HEK293 (cell line): ENCODE results near the gene PIK3R4.

Source experiments
- CTCF ChIA-PET: fragments of 350-600 bp; formaldehyde crosslinking; extraction: SDS; loops from one replicate; lab custom pipeline; 2021; ENCODE audit warnings: antibody characterized with exemption; lab: Yijun Ruan, JAX
- POLR2A ChIA-PET: fragments of 300-600 bp; formaldehyde crosslinking; extraction: SDS; loops from one replicate; lab custom pipeline; 2020; ENCODE audit warnings: antibody characterized with exemption, inconsistent platforms; lab: Yijun Ruan, JAX
- H3K27ac ChIP-seq: fragments of 200-500 bp; sonication (Bioruptor generic); 2 replicates; pipeline ENCODE4 v1.5.1; 2014; ENCODE audit warnings: low read depth, low read length, control low read depth, inconsistent platforms; ENCODE audit errors: extremely low read depth
- H3K36me3 ChIP-seq, 2 experiments: fragments of 200-500 bp in 1 of 2; sonication (Bioruptor generic) in 1 of 2; 1 replicate in 1 of 2; 2 replicates in 1 of 2; pipeline ENCODE4 v1.5.1; 2014 to 2017; ENCODE audit warnings: inconsistent platforms in 2 of 2, low read length in 2 of 2; ENCODE audit not compliant: control insufficient read depth in 2 of 2, insufficient read depth in 1 of 2
- H3K4me1 ChIP-seq: fragments of 200-500 bp; sonication (Bioruptor generic); 2 replicates; pipeline ENCODE4 v1.5.1; 2014; ENCODE audit warnings: mild to moderate bottlenecking, low read length, inconsistent platforms; ENCODE audit not compliant: control insufficient read depth, insufficient read depth
- H3K4me3 ChIP-seq: 2 replicates; pipeline ENCODE4 v1.5.1; 2011; ENCODE audit warnings: low read depth, mild to moderate bottlenecking, control low read depth, low read length, moderate library complexity
- H3K9me3 ChIP-seq: fragments of 200-500 bp; sonication (Bioruptor generic); 2 replicates; pipeline ENCODE4 v1.5.1; 2014; ENCODE audit warnings: low read depth, low read length, inconsistent platforms; ENCODE audit not compliant: control insufficient read depth, insufficient read depth
- GLI4 ChIP-seq: fragments of 450-650 bp; formaldehyde crosslinking; IDR thresholded peaks from 2 replicates; pipeline ENCODE4 v1.5.1; 2016; ENCODE audit warnings: missing biosample characterization, missing genetic modification characterization
- IKZF3 ChIP-seq: fragments of 450-650 bp; IDR thresholded peaks from 2 replicates; pipeline ENCODE4 v1.5.0; 2018; ENCODE audit warnings: missing biosample characterization, mild to moderate bottlenecking, missing genetic modification characterization, moderate library complexity
- KLF9 ChIP-seq: fragments of 450-650 bp; formaldehyde crosslinking; IDR thresholded peaks from 2 replicates; pipeline ENCODE4 v1.5.1; 2016; ENCODE audit warnings: missing biosample characterization, missing genetic modification characterization, low read depth
- SALL2 ChIP-seq: fragments of 450-650 bp; formaldehyde crosslinking; IDR thresholded peaks from 2 replicates; pipeline ENCODE4 v1.5.0; 2017; ENCODE audit warnings: missing biosample characterization, mild to moderate bottlenecking, missing genetic modification characterization, borderline replicate concordance
- SP2 ChIP-seq: fragments of 450-650 bp; formaldehyde crosslinking; IDR thresholded peaks from 2 replicates; pipeline ENCODE4 v1.5.1; 2016; ENCODE audit warnings: missing biosample characterization, missing genetic modification characterization
- SP7 ChIP-seq: fragments of 450-650 bp; formaldehyde crosslinking; IDR thresholded peaks from 2 replicates; pipeline ENCODE4 v1.5.1; 2016; ENCODE audit warnings: missing biosample characterization, missing genetic modification characterization
- WT1 ChIP-seq: fragments of 450-650 bp; formaldehyde crosslinking; IDR thresholded peaks from 2 replicates; pipeline ENCODE4 v1.5.1; 2016; ENCODE audit warnings: missing biosample characterization, missing genetic modification characterization
- YY1 ChIP-seq: fragments of 450-650 bp; formaldehyde crosslinking; IDR thresholded peaks from 2 replicates; pipeline ENCODE4 v1.5.1; 2018; ENCODE audit warnings: missing biosample characterization, missing genetic modification characterization
- ZNF211 ChIP-seq: fragments of 450-650 bp; formaldehyde crosslinking; IDR thresholded peaks from 2 replicates; pipeline ENCODE4 v1.5.1; 2016; ENCODE audit warnings: low read depth, missing biosample characterization, missing genetic modification characterization
- ZNF274 ChIP-seq, 2 experiments: fragments of 200-500 bp in 1 of 2; fragments of 450-650 bp in 1 of 2; sonication (Bioruptor generic) in 1 of 2; formaldehyde crosslinking in 1 of 2; IDR thresholded peaks; 2 replicates each; pipeline versions ENCODE4 v1.5.1 to v1.6.1; 2014 to 2016; ENCODE audit warnings: borderline replicate concordance in 1 of 2, inconsistent platforms in 1 of 2, low read length in 1 of 2, missing biosample characterization in 1 of 2, missing genetic modification characterization in 1 of 2
- ZNF354C ChIP-seq: fragments of 450-650 bp; formaldehyde crosslinking; IDR thresholded peaks from 2 replicates; pipeline ENCODE4 v1.5.1; 2016; ENCODE audit warnings: missing biosample characterization, missing genetic modification characterization, low read depth, borderline replicate concordance
- ZNF530 ChIP-seq: fragments of 450-650 bp; formaldehyde crosslinking; IDR thresholded peaks from 2 replicates; pipeline ENCODE4 v1.5.1; 2016; ENCODE audit warnings: low read depth, missing biosample characterization, missing genetic modification characterization
- ZNF560 ChIP-seq: fragments of 450-650 bp; formaldehyde crosslinking; IDR thresholded peaks from 2 replicates; pipeline ENCODE4 v1.5.1; 2017; ENCODE audit warnings: missing biosample characterization, missing genetic modification characterization, borderline replicate concordance
- ZNF585B ChIP-seq: fragments of 450-650 bp; formaldehyde crosslinking; IDR thresholded peaks from 2 replicates; pipeline ENCODE4 v1.5.1; 2016; ENCODE audit warnings: missing biosample characterization, missing genetic modification characterization
- ZNF624 ChIP-seq: fragments of 450-650 bp; formaldehyde crosslinking; IDR thresholded peaks from 2 replicates; pipeline ENCODE4 v1.5.1; 2017; ENCODE audit warnings: missing biosample characterization, missing genetic modification characterization
- ZNF76 ChIP-seq: fragments of 450-650 bp; formaldehyde crosslinking; IDR thresholded peaks from 2 replicates; pipeline ENCODE4; 2016; ENCODE audit warnings: low read depth, missing biosample characterization, missing genetic modification characterization, borderline replicate concordance
- ZNF777 ChIP-seq: fragments of 450-650 bp; formaldehyde crosslinking; IDR thresholded peaks from 2 replicates; pipeline ENCODE4 v1.5.1; 2017; ENCODE audit warnings: missing biosample characterization, missing genetic modification characterization, borderline replicate concordance
- ZSCAN16 ChIP-seq: fragments of 450-650 bp; formaldehyde crosslinking; IDR thresholded peaks from 2 replicates; pipeline ENCODE4 v1.5.1; 2016; ENCODE audit warnings: missing biosample characterization, missing genetic modification characterization
- TF ChIP-seq, protein P1 (sequence below): fragments of 450-650 bp; formaldehyde crosslinking; IDR thresholded peaks from 2 replicates; pipeline ENCODE4 v1.5.1; 2017; ENCODE audit warnings: missing biosample characterization, missing genetic modification characterization
- TF ChIP-seq, protein P2 (sequence below): fragments of 450-650 bp; formaldehyde crosslinking; IDR thresholded peaks from 2 replicates; pipeline ENCODE4 v1.5.1; 2016; ENCODE audit warnings: missing biosample characterization, missing genetic modification characterization
- TF ChIP-seq, protein P3 (sequence below): fragments of 450-650 bp; formaldehyde crosslinking; IDR thresholded peaks from 2 replicates; pipeline ENCODE4 v1.5.1; 2017; ENCODE audit warnings: missing biosample characterization, missing genetic modification characterization
- TF ChIP-seq, protein P4 (sequence below): fragments of 450-650 bp; formaldehyde crosslinking; conservative IDR thresholded peaks from 2 replicates; pipeline ENCODE4 v1.5.1; 2016; ENCODE audit warnings: low read depth, missing biosample characterization, missing genetic modification characterization

The PIK3R4 gene

DNA sequence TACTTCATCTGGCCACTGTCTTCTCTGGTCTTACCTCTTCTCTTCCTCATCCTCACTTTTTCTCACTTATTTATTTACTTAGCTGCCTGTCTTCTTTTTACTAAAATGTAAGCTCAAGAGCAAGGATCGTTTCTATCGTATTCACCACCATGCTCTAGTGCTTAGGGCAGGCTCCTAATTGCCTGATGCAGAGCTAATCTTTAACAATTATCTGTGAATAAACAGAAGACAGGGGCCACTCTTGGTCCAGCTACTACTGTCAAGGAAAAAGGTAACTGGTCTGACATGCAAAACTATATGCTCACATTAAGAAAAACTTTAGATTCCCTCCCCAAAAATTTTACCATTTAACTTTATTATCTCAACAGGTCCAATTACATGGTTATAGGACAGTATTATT is 17.5 kb downstream of the PIK3R4 start:
- ChIA-PET CTCF (interaction anchor here (0.6 kb wide), 1 partner anchor 444 kb away, joined by 3 read pairs; no protein-coding TSS in a partner anchor), POLR2A (interaction anchor here (0.7 kb wide), 1 partner anchor 1132 kb away, joined by 4 read pairs; no protein-coding TSS in a partner anchor)
- Histone ChIP-seq H3K27ac (no peak overlapping the region), H3K4me3 (no peak overlapping the region), H3K4me1 (no peaks in the 10 kb centered on the region), H3K9me3 (no peaks in the 10 kb centered on the region), H3K36me3 (peaks cover 0 to 24% of the 10 kb centered on the region in 2 experiments; a peak in 1 of 3 replicates)
- TF ChIP-seq WT1 (tag by site-specific recombination), result no peak
- TF ChIP-seq ZNF211 (tag by site-specific recombination), result no peak
- no peak for TF ChIP-seq ZNF777 (tag by site-specific recombination)
- no peak for TF ChIP-seq KLF9 (tag by site-specific recombination)
- TF ChIP-seq GLI4 (tag by site-specific recombination), result no peak
- TF ChIP-seq YY1 (tag by site-specific recombination), result no peak
- no peak for TF ChIP-seq ZNF274 (IDR thresholded peaks at IDR 0.05; ENCODE audit: low read length)
- no peak for TF ChIP-seq ZNF274 (tag by site-specific recombination; IDR thresholded peaks at IDR 0.05; ENCODE audit: borderline replicate concordance)
- no peak for TF ChIP-seq ZNF354C
- TF ChIP-seq SALL2 (tag by site-specific recombination), result no peak
- no peak for TF ChIP-seq IKZF3
- TF ChIP-seq ZSCAN16 (tag by site-specific recombination), result no peak
- TF ChIP-seq SP2 (tag by site-specific recombination), result no peak
- TF ChIP-seq ZNF560, result no peak

DNA sequence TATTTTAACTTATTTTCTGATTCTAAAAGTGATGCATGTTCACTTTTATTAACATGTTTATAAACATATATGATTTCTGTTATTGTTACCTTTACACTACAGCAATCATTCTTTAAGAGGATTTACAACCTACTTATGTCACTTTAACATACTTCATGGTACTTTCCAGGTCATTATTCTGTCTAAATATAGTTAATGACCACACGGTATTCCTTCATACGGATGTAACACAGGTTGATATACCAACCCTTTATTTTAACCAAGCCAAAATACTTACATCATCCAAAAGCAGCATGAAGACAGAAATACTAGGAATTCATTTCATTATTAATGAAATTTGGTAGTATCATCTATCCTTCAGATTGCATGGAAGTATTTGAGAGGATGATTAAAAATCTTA is 18.6 kb downstream of the PIK3R4 start:
- ChIA-PET POLR2A (no interaction called here), CTCF (no interaction called here)
- H3K4me1 ChIP-seq, result no peaks in the 10 kb centered on the region
- H3K9me3 ChIP-seq, result no peaks in the 10 kb centered on the region
- no peak for TF ChIP-seq SP2 (tag by site-specific recombination)
- TF ChIP-seq, protein P1, sequence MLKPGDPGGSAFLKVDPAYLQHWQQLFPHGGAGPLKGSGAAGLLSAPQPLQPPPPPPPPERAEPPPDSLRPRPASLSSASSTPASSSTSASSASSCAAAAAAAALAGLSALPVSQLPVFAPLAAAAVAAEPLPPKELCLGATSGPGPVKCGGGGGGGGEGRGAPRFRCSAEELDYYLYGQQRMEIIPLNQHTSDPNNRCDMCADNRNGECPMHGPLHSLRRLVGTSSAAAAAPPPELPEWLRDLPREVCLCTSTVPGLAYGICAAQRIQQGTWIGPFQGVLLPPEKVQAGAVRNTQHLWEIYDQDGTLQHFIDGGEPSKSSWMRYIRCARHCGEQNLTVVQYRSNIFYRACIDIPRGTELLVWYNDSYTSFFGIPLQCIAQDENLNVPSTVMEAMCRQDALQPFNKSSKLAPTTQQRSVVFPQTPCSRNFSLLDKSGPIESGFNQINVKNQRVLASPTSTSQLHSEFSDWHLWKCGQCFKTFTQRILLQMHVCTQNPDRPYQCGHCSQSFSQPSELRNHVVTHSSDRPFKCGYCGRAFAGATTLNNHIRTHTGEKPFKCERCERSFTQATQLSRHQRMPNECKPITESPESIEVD, result 0 out of 2 replicates have a peak, but pooled peaks have one; percentile 22
- TF ChIP-seq, protein P2, sequence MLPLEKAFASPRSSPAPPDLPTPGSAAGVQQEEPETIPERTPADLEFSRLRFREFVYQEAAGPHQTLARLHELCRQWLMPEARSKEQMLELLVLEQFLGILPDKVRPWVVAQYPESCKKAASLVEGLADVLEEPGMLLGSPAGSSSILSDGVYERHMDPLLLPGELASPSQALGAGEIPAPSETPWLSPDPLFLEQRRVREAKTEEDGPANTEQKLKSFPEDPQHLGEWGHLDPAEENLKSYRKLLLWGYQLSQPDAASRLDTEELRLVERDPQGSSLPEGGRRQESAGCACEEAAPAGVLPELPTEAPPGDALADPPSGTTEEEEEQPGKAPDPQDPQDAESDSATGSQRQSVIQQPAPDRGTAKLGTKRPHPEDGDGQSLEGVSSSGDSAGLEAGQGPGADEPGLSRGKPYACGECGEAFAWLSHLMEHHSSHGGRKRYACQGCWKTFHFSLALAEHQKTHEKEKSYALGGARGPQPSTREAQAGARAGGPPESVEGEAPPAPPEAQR (tag by site-specific recombination), result no peak
- 0 out of 2 replicates have a peak, but pooled peaks have one; percentile 13 for TF ChIP-seq SP7 (tag by site-specific recombination)
- TF ChIP-seq ZNF76 (tag by site-specific recombination), result no peak
- TF ChIP-seq, protein P3, sequence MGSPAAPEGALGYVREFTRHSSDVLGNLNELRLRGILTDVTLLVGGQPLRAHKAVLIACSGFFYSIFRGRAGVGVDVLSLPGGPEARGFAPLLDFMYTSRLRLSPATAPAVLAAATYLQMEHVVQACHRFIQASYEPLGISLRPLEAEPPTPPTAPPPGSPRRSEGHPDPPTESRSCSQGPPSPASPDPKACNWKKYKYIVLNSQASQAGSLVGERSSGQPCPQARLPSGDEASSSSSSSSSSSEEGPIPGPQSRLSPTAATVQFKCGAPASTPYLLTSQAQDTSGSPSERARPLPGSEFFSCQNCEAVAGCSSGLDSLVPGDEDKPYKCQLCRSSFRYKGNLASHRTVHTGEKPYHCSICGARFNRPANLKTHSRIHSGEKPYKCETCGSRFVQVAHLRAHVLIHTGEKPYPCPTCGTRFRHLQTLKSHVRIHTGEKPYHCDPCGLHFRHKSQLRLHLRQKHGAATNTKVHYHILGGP, result no peak
- TF ChIP-seq, protein P4, sequence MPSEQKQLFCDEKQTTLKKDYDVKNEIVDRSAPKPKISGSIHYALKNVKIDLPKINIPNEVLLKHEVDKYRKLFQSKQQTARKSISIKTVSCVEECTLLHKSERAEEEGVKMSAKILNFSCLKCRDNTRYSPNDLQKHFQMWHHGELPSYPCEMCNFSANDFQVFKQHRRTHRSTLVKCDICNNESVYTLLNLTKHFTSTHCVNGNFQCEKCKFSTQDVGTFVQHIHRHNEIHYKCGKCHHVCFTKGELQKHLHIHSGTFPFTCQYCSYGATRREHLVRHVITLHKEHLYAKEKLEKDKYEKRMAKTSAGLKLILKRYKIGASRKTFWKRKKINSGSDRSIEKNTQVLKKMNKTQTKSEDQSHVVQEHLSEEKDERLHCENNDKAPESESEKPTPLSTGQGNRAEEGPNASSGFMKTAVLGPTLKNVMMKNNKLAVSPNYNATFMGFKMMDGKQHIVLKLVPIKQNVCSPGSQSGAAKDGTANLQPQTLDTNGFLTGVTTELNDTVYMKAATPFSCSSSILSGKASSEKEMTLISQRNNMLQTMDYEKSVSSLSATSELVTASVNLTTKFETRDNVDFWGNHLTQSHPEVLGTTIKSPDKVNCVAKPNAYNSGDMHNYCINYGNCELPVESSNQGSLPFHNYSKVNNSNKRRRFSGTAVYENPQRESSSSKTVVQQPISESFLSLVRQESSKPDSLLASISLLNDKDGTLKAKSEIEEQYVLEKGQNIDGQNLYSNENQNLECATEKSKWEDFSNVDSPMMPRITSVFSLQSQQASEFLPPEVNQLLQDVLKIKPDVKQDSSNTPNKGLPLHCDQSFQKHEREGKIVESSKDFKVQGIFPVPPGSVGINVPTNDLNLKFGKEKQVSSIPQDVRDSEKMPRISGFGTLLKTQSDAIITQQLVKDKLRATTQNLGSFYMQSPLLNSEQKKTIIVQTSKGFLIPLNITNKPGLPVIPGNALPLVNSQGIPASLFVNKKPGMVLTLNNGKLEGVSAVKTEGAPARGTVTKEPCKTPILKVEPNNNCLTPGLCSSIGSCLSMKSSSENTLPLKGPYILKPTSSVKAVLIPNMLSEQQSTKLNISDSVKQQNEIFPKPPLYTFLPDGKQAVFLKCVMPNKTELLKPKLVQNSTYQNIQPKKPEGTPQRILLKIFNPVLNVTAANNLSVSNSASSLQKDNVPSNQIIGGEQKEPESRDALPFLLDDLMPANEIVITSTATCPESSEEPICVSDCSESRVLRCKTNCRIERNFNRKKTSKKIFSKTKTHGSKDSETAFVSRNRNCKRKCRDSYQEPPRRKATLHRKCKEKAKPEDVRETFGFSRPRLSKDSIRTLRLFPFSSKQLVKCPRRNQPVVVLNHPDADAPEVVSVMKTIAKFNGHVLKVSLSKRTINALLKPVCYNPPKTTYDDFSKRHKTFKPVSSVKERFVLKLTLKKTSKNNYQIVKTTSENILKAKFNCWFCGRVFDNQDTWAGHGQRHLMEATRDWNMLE (tag by site-specific recombination), result no peak
- TF ChIP-seq ZNF530 (tag by site-specific recombination), result no peak
- TF ChIP-seq ZNF624 (tag by site-specific recombination), result no peak
- TF ChIP-seq ZNF585B (tag by site-specific recombination), result no peak
- no peak overlapping the region for H3K27ac ChIP-seq
- peaks cover 0 to 20% of the 10 kb centered on the region in 2 experiments; a peak in 1 of 3 replicates for H3K36me3 ChIP-seq
- no peak overlapping the region for H3K4me3 ChIP-seq
